ENCODE measurements around the gene UBE2D3.

Gene UBE2D3

DNA sequence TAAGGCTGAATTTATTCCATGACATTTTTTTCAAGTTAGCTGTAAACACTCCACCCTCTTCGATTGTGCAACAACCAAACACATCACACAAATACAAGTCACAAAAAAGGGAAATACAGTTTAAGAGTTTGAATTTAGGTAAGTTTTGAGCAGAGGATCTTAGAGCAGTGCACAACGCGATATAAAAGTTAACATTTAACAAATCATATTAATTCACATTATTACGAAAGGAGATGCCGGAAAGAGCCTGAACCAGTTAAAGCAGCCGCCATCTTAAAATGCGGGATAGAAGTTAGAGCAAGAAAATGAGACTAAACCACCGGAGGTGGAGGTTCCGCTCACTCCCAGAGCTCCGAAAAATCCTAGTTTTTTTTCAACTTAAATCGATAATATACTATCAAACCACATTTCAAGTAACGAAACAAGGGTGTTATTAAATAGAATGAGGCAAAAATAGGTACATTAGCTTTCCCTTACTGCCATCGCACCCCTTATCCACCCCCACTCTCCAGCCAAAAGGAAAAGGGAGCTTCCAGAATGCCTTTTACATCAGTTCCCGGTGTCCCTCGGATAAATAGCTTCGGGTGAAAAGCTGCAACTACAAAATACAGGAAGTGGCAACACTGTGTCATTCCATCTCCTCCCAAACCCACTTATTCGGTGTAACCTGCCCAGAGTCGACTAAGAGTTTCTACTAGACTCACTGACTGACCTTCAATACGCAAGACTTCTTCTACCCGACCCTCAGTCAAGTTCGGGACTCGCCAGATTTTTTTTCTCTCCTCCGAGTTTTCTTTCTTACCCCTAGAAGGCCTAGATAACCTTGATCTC, 1.9 kb downstream of the UBE2D3 start:
- 0 out of 3 replicates have a peak, but pooled peaks have one; percentile 0 for ATAC-seq
- TF ChIP-seq ARNTL (CRISPR knock-in tag; IDR thresholded peaks at IDR 0.05; ENCODE audit: borderline replicate concordance, low read depth) (no peak), ZNF8 (CRISPR knock-in tag; IDR thresholded peaks at IDR 0.05) (no peak), BACH2 (CRISPR knock-in tag; IDR thresholded peaks at IDR 0.05; ENCODE audit: borderline replicate concordance) (no peak), ZFP3 (CRISPR knock-in tag; IDR thresholded peaks at IDR 0.05) (no peak), TOX (CRISPR knock-in tag; IDR thresholded peaks at IDR 0.05; ENCODE audit: borderline replicate concordance) (no peak), TCF4 (CRISPR knock-in tag; IDR thresholded peaks at IDR 0.05; ENCODE audit: borderline replicate concordance) (no peak), OSR1 (CRISPR knock-in tag; IDR thresholded peaks at IDR 0.05) (no peak), RARB (CRISPR knock-in tag; IDR thresholded peaks at IDR 0.05) (no peak), CSDC2 (CRISPR knock-in tag; IDR thresholded peaks at IDR 0.05) (no peak), ZC3H10 (CRISPR knock-in tag; IDR thresholded peaks at IDR 0.05) (no peak), ISL1 (CRISPR knock-in tag; IDR thresholded peaks at IDR 0.05) (no peak), GLIS3 (CRISPR knock-in tag; IDR thresholded peaks at IDR 0.05) (no peak), ZNF565 (CRISPR knock-in tag; conservative IDR thresholded peaks at IDR 0.05; ENCODE audit: low read depth) (no peak), SNAI2 (CRISPR knock-in tag; IDR thresholded peaks at IDR 0.05) (no peak)
- TF ChIP-seq, protein P1, sequence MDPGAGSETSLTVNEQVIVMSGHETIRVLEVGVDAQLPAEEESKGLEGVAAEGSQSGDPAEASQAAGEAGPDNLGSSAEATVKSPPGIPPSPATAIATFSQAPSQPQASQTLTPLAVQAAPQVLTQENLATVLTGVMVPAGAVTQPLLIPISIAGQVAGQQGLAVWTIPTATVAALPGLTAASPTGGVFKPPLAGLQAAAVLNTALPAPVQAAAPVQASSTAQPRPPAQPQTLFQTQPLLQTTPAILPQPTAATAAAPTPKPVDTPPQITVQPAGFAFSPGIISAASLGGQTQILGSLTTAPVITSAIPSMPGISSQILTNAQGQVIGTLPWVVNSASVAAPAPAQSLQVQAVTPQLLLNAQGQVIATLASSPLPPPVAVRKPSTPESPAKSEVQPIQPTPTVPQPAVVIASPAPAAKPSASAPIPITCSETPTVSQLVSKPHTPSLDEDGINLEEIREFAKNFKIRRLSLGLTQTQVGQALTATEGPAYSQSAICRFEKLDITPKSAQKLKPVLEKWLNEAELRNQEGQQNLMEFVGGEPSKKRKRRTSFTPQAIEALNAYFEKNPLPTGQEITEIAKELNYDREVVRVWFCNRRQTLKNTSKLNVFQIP (CRISPR knock-in tag; IDR thresholded peaks at IDR 0.05; ENCODE audit: borderline replicate concordance, low read depth) = no peak
- TF ChIP-seq, protein P2, sequence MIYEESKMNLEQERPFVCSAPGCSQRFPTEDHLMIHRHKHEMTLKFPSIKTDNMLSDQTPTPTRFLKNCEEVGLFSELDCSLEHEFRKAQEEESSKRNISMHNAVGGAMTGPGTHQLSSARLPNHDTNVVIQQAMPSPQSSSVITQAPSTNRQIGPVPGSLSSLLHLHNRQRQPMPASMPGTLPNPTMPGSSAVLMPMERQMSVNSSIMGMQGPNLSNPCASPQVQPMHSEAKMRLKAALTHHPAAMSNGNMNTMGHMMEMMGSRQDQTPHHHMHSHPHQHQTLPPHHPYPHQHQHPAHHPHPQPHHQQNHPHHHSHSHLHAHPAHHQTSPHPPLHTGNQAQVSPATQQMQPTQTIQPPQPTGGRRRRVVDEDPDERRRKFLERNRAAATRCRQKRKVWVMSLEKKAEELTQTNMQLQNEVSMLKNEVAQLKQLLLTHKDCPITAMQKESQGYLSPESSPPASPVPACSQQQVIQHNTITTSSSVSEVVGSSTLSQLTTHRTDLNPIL (CRISPR knock-in tag; IDR thresholded peaks at IDR 0.05; ENCODE audit: low read depth) = no peak
- TF ChIP-seq, protein P3, sequence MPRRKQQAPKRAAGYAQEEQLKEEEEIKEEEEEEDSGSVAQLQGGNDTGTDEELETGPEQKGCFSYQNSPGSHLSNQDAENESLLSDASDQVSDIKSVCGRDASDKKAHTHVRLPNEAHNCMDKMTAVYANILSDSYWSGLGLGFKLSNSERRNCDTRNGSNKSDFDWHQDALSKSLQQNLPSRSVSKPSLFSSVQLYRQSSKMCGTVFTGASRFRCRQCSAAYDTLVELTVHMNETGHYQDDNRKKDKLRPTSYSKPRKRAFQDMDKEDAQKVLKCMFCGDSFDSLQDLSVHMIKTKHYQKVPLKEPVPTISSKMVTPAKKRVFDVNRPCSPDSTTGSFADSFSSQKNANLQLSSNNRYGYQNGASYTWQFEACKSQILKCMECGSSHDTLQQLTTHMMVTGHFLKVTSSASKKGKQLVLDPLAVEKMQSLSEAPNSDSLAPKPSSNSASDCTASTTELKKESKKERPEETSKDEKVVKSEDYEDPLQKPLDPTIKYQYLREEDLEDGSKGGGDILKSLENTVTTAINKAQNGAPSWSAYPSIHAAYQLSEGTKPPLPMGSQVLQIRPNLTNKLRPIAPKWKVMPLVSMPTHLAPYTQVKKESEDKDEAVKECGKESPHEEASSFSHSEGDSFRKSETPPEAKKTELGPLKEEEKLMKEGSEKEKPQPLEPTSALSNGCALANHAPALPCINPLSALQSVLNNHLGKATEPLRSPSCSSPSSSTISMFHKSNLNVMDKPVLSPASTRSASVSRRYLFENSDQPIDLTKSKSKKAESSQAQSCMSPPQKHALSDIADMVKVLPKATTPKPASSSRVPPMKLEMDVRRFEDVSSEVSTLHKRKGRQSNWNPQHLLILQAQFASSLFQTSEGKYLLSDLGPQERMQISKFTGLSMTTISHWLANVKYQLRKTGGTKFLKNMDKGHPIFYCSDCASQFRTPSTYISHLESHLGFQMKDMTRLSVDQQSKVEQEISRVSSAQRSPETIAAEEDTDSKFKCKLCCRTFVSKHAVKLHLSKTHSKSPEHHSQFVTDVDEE (CRISPR knock-in tag; IDR thresholded peaks at IDR 0.05) = no peak
- TF ChIP-seq, protein P4, sequence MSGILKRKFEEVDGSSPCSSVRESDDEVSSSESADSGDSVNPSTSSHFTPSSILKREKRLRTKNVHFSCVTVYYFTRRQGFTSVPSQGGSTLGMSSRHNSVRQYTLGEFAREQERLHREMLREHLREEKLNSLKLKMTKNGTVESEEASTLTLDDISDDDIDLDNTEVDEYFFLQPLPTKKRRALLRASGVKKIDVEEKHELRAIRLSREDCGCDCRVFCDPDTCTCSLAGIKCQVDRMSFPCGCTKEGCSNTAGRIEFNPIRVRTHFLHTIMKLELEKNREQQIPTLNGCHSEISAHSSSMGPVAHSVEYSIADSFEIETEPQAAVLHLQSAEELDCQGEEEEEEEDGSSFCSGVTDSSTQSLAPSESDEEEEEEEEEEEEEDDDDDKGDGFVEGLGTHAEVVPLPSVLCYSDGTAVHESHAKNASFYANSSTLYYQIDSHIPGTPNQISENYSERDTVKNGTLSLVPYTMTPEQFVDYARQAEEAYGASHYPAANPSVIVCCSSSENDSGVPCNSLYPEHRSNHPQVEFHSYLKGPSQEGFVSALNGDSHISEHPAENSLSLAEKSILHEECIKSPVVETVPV (CRISPR knock-in tag; IDR thresholded peaks at IDR 0.05) = no peak

DNA sequence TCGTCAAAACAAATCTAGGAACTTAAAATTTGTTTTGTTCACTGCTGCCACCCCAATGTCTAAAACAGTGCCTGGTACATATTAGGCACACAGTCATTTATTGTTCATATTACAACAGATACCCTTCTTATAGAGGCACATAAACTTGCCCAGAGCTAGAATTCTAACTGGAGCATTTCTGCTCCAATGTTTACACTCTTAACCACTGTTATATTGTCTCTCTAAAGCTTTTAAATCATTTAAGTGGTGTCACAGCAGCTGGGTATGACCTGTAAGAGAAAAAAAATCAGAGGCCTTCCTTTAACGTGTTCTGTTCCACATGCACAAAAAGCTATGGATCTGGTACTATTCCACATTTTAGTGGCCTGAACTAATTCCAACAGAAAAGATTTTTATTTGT, 3.0 kb downstream of the UBE2D3 start:
- no peak for ATAC-seq
- TF ChIP-seq, protein P2 (CRISPR knock-in tag; IDR thresholded peaks at IDR 0.05; ENCODE audit: low read depth) = no peak
- TF ChIP-seq, protein P4 (CRISPR knock-in tag; IDR thresholded peaks at IDR 0.05) = no peak
- TF ChIP-seq ZFP3 (CRISPR knock-in tag; IDR thresholded peaks at IDR 0.05) (no peak), TCF4 (CRISPR knock-in tag; IDR thresholded peaks at IDR 0.05; ENCODE audit: borderline replicate concordance) (no peak), ZNF565 (CRISPR knock-in tag; conservative IDR thresholded peaks at IDR 0.05; ENCODE audit: low read depth) (no peak), ZFP30 (CRISPR knock-in tag; IDR thresholded peaks at IDR 0.05) (no peak), TOX (CRISPR knock-in tag; IDR thresholded peaks at IDR 0.05; ENCODE audit: borderline replicate concordance) (no peak), GLIS3 (CRISPR knock-in tag; IDR thresholded peaks at IDR 0.05) (no peak), ZNF70 (CRISPR knock-in tag; IDR thresholded peaks at IDR 0.05) (no peak), ZC3H10 (CRISPR knock-in tag; IDR thresholded peaks at IDR 0.05) (no peak)
- TF ChIP-seq, protein P1 (CRISPR knock-in tag; IDR thresholded peaks at IDR 0.05; ENCODE audit: borderline replicate concordance, low read depth) = no peak
- TF ChIP-seq, protein P3 (CRISPR knock-in tag; IDR thresholded peaks at IDR 0.05) = no peak
